HG03139 (cell line): ENCODE data around the gene AKR1A1.

Experiments used
- ATAC-seq: cut with Tn5 transposase; IDR thresholded peaks from one replicate; pipeline ENCODE4 v1.9.1; 2021; ENCODE audit not compliant: unreplicated experiment

Gene AKR1A1

GRCh38 chr1:45612941-45613579 lies 62.4 kb downstream of the AKR1A1 start:
- ATAC-seq, result no peak

DNA sequence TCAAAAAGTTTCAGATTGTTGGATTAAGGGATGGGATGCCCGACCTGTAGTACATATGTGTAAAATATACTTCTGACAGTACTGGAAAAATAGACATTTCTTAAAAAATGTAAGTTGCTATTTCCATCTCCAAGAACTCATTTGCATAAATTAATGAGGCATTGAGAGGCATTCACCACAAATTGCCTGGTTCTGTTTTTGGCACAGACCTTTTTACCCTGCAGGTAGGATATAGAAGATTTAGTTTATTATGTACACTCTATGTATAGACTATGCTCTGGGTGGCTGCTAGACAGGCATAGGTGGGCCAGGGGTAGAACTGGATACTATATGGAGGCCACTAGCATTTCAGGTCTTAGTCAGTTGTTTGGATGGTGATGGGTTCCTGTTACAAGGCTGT lies 65.3 kb downstream of the AKR1A1 start:
- ATAC-seq, result no peak

DNA sequence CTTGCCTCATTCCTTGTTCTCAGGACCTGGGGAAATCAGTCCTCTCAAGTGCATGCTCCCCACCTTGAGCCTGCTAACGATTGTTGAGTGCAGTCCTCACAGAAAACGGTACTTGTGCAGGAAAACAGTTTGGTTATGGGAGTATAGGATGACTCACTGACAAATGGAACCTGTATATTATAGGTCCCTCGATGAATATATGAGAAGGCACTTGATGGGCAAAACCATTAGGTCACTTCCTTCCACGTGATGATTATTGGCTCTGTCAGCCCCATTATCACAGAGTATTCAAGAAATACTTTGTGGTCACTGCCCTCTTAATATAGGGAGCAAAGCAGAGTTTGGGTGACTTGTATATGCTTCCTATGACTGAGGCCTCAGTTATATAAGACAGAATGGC lies 67.0 kb downstream of the AKR1A1 start:
- no peak for ATAC-seq

DNA sequence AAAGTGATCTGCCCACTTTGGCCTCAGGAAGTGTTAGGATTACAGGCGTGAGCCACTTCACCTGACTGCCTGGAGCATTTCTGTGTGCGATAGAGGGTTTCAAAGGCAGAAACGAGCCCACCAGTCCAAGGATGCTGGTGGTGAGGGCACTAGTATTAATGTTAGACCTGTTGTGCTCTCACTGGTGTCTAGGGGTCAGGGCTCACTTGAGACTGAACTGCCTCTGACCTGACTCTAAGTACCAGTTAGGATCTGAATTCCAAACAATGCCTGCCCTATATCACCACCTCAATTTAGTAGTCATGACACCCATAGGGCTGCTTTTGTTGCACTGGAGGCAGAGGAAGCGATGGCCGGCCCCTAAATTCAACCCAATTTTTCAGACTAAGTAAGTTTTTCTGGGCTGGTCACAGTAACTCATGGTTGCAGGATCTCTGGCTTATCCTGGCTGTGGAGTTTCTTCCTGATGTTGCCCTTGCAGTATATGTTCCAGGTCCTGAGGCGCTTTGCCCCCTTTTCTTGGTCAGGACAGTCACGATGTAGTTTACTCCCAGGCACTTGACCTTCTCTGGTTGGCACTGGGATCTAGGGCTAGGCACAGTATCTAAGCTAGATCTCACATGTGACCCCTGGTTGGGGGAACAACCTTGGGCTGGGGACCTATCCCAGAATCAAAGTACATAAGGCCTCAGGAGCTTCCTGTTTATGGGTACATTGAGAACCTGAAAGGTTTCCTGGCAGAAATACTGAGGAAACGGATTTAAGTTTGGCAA lies 68.7 kb downstream of the AKR1A1 start:
- no peak for ATAC-seq
